Measurements from ENCODE around the gene SLC39A9.
"Not testable (repeated sequence)": the region's sequence is repeated elsewhere in the genome, so short reads cannot be mapped to it uniquely, and the experiment has no call there.

SLC39A9 gene

GRCh38 chr14:69428289-69428998 lies 30.0 kb downstream of the SLC39A9 start:
- DNase-seq: no peak

- DNase-seq: no peak
Measured at GRCh38 chr14:69429643-69430042, 31.2 kb downstream of the SLC39A9 start.

GRCh38 chr14:69430306-69430939 lies 31.9 kb downstream of the SLC39A9 start:
- DNase-seq: no peak

- DNase-seq: no peak
Measured at GRCh38 chr14:69432364-69432763, 33.9 kb downstream of the SLC39A9 start.

- no peak for DNase-seq
Measured at GRCh38 chr14:69439521-69440270, 41.2 kb downstream of the SLC39A9 start.

GRCh38 chr14:69441948-69442347 lies 43.5 kb downstream of the SLC39A9 start:
- no peak for DNase-seq

GRCh38 chr14:69443296-69443805 lies 44.9 kb downstream of the SLC39A9 start:
- no peak for DNase-seq

- no peak for DNase-seq
Measured at GRCh38 chr14:69449216-69449615, 50.7 kb downstream of the SLC39A9 start.

GRCh38 chr14:69451941-69452340 lies 53.4 kb downstream of the SLC39A9 start:
- no peak for DNase-seq

- DNase-seq: no peak
Measured at GRCh38 chr14:69458350-69458749, 59.9 kb downstream of the SLC39A9 start.

- no peak for DNase-seq
Measured at GRCh38 chr14:69459122-69459521, 60.6 kb downstream of the SLC39A9 start.

GRCh38 chr14:69460093-69460701 lies 61.7 kb downstream of the SLC39A9 start:
- DNase-seq: peak; percentile 55

- no peak for DNase-seq
Measured at GRCh38 chr14:69464379-69464778, 65.9 kb downstream of the SLC39A9 start.

GRCh38 chr14:69464829-69465228 lies 66.3 kb downstream of the SLC39A9 start:
- no peak for DNase-seq

- no peak for DNase-seq
Measured at GRCh38 chr14:69468949-69469348, 70.5 kb downstream of the SLC39A9 start.

GRCh38 chr14:69471436-69471835 lies 72.9 kb downstream of the SLC39A9 start:
- no peak for DNase-seq

- no peak for DNase-seq
Measured at GRCh38 chr14:69471916-69472315, 73.4 kb downstream of the SLC39A9 start.

GRCh38 chr14:69473260-69473659 lies 74.8 kb downstream of the SLC39A9 start:
- no peak for DNase-seq

GRCh38 chr14:69473946-69474345 lies 75.5 kb downstream of the SLC39A9 start:
- no peak for DNase-seq

- peak; percentile 55 for DNase-seq
Measured at GRCh38 chr14:69475194-69475818, 76.8 kb downstream of the SLC39A9 start.

- DNase-seq: not testable (repeated sequence)
Measured at GRCh38 chr14:69476824-69477450, 78.4 kb downstream of the SLC39A9 start.

- DNase-seq: not testable (repeated sequence)
Measured at GRCh38 chr14:69478055-69478454, 79.6 kb downstream of the SLC39A9 start.

Measured in NCI-H1105 (cell line).